ENCODE results near the gene LRPAP1. TPM values are rescaled to one million over a fixed set of nuclear protein-coding genes. Genes with fewer than 3 reads are reported as not detected.

LRPAP1 gene
- total RNA-seq, 4 donors from 2014 or later = 88.5 to 201 (median 174) TPM

DNA sequence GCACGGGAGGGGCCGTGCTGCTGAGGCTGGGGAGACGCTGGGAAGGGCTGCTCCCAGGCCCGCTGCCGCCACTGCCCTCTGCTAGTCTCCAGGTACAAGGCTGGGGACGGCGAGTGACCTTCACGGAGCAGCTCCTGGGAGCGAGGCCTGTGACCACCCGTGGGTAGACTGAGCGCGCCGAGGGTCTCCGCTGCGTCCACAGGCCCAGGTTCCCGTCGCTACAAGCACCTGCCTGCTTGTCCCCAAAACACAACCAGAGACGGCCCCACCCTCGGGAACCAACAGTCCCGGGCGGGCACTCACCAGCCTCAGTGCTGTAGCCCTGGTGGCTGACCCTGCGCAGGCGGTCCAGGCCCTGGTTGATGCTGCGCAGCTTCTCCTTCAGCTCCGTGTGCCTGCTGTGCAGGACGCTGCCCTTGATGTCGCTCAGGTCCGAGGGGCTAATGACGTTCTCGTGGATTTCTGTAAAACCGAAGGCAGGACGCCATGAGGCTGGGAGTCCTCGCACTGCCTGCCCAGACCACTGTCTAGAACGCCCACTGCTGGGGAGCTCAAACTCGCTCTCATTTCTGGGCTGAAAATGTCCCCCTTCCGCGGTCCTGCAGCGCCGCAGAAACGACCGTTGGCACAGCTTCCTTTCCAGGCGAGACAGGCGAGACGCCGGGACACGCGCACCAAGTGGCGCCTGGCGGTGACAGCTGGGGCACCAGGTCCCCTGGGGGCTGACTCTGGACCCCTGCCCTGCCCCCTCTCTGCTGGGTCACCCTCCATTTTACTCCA is 14.3 kb downstream of the LRPAP1 start:
- intact Hi-C loops (cut with DNase I) = no loop called here

DNA sequence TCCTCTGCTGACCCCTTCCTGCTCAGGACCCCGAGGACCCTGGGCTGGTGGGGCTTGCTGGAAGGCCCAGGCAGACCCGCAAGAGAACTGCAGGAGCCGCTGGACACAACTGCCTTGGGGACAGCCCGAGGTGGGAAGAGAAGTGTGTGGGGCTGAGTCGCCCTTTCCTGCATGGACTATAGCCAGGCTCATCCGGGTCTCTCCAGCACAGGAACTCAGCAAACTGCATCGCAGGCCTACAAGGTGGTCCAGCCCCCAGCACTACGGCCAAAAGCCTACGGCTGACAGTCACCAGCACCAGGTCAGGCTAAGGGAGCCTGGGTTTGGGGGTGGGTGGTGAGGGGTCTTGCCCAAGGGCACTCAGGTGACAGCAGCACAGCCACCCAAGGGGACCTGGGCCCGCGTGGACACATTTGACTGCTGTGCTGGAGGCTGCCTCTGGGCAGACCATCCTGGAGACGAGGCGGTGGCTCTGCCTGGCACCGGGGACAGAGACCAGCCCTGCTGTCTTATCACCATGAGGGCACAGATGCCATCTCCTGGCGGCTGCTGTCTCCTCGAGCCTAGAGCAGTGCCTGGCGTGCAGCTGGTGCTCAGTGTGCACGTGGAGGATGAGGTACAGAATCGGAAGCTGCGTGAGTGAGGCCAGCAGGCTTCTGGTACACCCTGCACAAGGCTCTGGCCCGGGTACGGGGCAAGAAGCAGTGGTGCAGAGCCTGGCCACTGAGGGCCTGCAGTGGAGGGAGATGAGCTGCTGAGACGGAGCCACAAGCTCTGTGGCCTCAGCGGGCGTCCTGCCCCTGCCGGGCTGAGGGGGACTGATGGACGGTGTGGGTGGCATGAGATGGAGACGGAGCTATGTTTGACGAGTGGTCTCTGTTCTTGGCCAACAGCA is 15.1 kb downstream of the LRPAP1 start:
- intact Hi-C loops (cut with DNase I) = no loop called here
- Histone ChIP-seq H3K4me1 (no peaks in the 10 kb centered on the region), H3K36me3 (peaks cover 91 to 100% (median 100%) of the 10 kb centered on the region in 4 donors), H3K9me3 (no peaks in the 10 kb centered on the region), H3K27ac (replicated peaks in 1 of 4) (no peak overlapping the region), H3K4me3 (no peak overlapping the region), H3K27me3 (no peaks in the 10 kb centered on the region)
- no peak for DNase-seq (ENCODE audit: extremely low spot score)
- 91% methylated on average over 20 of the region's 29 CpGs for WGBS
- TF ChIP-seq POLR2AphosphoS5 (IDR thresholded peaks at IDR 0.05) = no peak
- TF ChIP-seq EP300 (IDR thresholded peaks at IDR 0.05) = no peak
- no peak for TF ChIP-seq POLR2A (IDR thresholded peaks at IDR 0.05; ENCODE audit: low read depth)
- no peak for TF ChIP-seq CTCF (IDR thresholded peaks at IDR 0.05)

More for the DNA sequence above, 14.3 kb downstream of the LRPAP1 start:
- no peaks in the 10 kb centered on the region for H3K9me3 ChIP-seq
- H3K27me3 ChIP-seq = no peaks in the 10 kb centered on the region
- no peaks in the 10 kb centered on the region for H3K4me1 ChIP-seq
- no peak for DNase-seq (ENCODE audit: extremely low spot score)
- H3K4me3 ChIP-seq = no peak overlapping the region
- H3K27ac ChIP-seq (replicated peaks in 1 of 4) = no peak overlapping the region
- 91% methylated on average over 22 of the region's 49 CpGs for WGBS
- H3K36me3 ChIP-seq = peaks cover 87 to 100% (median 100%) of the 10 kb centered on the region in 4 donors
- TF ChIP-seq POLR2AphosphoS5 (IDR thresholded peaks at IDR 0.05) = no peak
- TF ChIP-seq EP300 (IDR thresholded peaks at IDR 0.05) = no peak
- TF ChIP-seq CTCF (IDR thresholded peaks at IDR 0.05) = no peak
- TF ChIP-seq POLR2A (IDR thresholded peaks at IDR 0.05; ENCODE audit: low read depth) = no peak

DNA sequence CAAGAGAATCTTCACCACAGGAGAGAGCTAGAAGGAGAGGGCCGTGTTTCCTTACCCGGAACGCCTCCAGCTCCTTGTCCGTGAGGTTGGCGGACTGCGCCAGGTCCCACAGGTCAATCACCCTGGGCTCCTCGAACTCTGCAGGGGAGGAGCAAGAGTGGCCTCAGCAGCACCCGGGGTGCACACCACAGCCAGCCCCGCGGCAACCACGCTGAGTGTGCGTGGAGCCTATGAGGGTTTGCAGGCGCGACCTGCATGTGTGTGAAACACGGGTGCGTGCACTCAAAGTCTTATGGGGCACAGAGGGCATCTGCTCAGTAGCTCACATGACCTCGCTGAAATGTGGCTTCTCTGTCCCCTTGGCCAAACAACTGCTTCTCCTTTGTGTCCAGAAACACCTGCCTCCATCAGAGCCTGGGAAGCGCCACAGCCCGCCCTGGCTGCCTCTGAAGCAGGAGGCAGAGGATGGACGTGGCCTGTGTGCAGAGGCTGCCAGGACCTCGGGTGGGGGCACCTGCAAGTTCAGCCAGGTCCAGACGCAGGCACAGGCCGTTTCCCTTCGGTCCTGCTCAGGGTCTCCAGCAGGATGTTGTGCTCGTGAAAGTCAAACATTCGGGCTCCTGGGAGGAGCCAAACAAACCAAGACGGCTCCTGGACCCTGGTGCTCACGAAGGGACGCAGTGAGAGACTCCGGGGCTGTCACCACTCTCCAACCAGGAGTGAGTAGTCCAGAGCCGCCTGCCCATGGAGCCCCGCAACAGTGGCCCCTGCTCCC is 16.0 kb downstream of the LRPAP1 start:
- TF ChIP-seq CTCF (IDR thresholded peaks at IDR 0.05) (no peak), POLR2A (IDR thresholded peaks at IDR 0.05; ENCODE audit: low read depth) (no peak), EP300 (IDR thresholded peaks at IDR 0.05) (no peak), POLR2AphosphoS5 (IDR thresholded peaks at IDR 0.05) (no peak)
- no peaks in the 10 kb centered on the region for H3K9me3 ChIP-seq
- H3K27ac ChIP-seq (replicated peaks in 1 of 4) = no peak overlapping the region
- intact Hi-C loops (cut with DNase I) = no loop called here
- no peak for DNase-seq (ENCODE audit: extremely low spot score)
- no peaks in the 10 kb centered on the region for H3K4me1 ChIP-seq
- WGBS = 93% methylated on average over 27 of the region's 32 CpGs
- H3K27me3 ChIP-seq = no peaks in the 10 kb centered on the region
- peaks cover 85 to 100% (median 97%) of the 10 kb centered on the region in 4 donors for H3K36me3 ChIP-seq
- H3K4me3 ChIP-seq = no peak overlapping the region

- intact Hi-C loops (cut with DNase I) = no loop called here
- H3K4me3 ChIP-seq = no peak overlapping the region
- no peak for DNase-seq (ENCODE audit: extremely low spot score)
- no peak overlapping the region for H3K27ac ChIP-seq (replicated peaks in 1 of 4)
- no peaks in the 10 kb centered on the region for H3K9me3 ChIP-seq
- TF ChIP-seq CTCF (IDR thresholded peaks at IDR 0.05) (no peak), POLR2A (IDR thresholded peaks at IDR 0.05; ENCODE audit: low read depth) (no peak), EP300 (IDR thresholded peaks at IDR 0.05) (no peak)
- H3K27me3 ChIP-seq = no peaks in the 10 kb centered on the region
- no peaks in the 10 kb centered on the region for H3K4me1 ChIP-seq
- WGBS = 100% methylated on average over 1 of the region's 15 CpGs
- peaks cover 83 to 100% (median 97%) of the 10 kb centered on the region in 4 donors for H3K36me3 ChIP-seq
These were observed 16.6 kb downstream of the LRPAP1 start for GRCh38 chr4:3515646-3516045.

All from esophagus muscularis mucosa (tissue), 4 donors.